C4-2B (cell line): ENCODE data around the gene BRIX1.
"Not testable (repeated sequence)": the region's sequence is repeated elsewhere in the genome, so short reads cannot be mapped to it uniquely, and the experiment has no call there.

Experiments
- H3K27ac ChIP-seq: fragments of 450-650 bp; 2 replicates; pipeline ENCODE4 v1.5.1; 2017
- ZFX ChIP-seq: fragments of 450-650 bp; IDR thresholded peaks from 2 replicates; pipeline ENCODE4 v1.6.1; 2017
- TF ChIP-seq, protein P1 (sequence below): fragments of 450-650 bp; conservative IDR thresholded peaks from 2 replicates; pipeline ENCODE4 v1.5.1; 2017; ENCODE audit warnings: mild to moderate bottlenecking

BRIX1 gene

DNA sequence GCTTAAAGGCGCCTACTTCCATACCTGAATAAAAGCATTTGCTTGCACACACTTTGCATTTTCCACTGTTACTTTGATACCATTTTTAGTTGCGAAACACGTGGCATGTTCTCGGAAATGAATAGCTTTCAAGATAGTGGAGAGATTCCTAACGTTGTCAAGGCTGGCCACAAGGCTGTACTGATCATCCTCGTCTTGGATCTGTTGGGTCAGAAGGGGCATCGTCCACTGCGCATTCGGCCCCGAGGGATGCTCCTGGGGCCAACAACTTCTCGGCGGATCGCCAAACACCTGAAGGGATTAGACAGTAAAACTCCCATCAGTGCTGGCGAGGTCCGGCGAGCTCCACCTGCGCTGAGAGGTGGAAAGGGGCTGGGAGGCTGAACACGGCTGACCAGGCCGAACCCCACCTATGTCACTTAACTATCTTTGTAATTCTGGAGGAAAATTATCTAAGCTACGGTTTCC, 806 bp upstream of the BRIX1 start:
- TF ChIP-seq ZFX: no peak; the same call in 1 of the 2 replicates
- TF ChIP-seq, protein P1, sequence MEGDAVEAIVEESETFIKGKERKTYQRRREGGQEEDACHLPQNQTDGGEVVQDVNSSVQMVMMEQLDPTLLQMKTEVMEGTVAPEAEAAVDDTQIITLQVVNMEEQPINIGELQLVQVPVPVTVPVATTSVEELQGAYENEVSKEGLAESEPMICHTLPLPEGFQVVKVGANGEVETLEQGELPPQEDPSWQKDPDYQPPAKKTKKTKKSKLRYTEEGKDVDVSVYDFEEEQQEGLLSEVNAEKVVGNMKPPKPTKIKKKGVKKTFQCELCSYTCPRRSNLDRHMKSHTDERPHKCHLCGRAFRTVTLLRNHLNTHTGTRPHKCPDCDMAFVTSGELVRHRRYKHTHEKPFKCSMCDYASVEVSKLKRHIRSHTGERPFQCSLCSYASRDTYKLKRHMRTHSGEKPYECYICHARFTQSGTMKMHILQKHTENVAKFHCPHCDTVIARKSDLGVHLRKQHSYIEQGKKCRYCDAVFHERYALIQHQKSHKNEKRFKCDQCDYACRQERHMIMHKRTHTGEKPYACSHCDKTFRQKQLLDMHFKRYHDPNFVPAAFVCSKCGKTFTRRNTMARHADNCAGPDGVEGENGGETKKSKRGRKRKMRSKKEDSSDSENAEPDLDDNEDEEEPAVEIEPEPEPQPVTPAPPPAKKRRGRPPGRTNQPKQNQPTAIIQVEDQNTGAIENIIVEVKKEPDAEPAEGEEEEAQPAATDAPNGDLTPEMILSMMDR: no peak
- peak overlapping the region; percentile 87 for H3K27ac ChIP-seq

DNA sequence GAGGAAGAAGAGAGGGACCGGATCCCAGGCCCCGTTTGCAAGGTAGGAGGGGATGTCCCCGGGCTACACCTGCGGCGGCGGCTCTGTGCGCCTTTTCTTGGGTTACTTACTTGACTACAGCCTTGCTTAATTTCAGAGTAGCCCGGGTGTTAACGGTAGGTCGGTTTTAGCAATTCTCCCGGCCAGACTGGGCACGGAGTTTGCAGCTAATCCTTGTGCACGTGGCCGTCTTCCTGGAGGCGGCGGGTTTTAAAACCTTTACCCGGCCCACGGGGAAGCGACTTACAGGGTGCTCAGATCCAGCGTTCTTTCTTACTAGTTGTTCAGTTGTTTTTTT, 313 bp downstream of the BRIX1 start:
- TF ChIP-seq, protein P1: no peak
- TF ChIP-seq ZFX: no peak
- peak overlapping the region; percentile 87 for H3K27ac ChIP-seq

DNA sequence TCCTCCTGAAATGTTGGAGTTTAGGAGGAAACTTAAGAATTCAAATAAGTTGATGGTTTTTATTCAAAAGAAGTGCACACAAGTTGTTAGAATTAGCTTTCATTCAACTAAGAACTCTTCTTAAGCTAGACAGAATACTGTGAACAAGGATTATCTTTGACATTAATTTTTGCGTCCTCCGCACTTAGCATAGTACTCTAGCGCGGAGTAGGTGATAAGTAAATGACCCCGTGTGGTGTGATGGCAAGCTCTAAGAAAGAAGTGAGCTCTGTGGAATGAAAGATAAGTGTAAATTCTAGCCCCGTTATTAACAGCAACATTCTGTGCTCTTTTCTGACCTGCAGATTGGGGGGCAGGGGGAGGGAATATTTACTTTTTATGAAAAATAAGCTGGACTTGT, 1.0 kb downstream of the BRIX1 start:
- no peak overlapping the region; the same call in 1 of the 2 replicates for H3K27ac ChIP-seq
- no peak for TF ChIP-seq ZFX
- TF ChIP-seq, protein P1: no peak

DNA sequence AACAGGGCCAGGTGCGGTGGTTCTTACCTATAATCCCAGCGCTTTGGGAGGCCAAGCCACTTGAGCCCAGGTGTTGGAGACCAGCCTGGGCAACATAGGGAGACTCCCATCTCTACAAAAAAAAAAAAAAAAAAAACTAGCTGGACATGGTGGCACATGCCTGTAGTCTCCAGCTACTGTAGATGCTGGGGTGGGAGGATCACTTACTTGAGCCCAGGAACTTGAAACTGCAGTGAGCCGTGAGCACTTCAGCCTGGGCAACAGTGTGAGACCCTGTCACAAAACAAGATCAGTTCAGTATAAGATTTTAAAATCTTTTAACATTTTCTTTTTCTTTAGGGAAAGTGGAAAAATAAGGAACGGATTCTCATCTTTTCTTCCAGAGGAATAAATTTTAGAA, 2.5 kb downstream of the BRIX1 start:
- no peak overlapping the region for H3K27ac ChIP-seq
- no peak for TF ChIP-seq ZFX
- TF ChIP-seq, protein P1: no peak

DNA sequence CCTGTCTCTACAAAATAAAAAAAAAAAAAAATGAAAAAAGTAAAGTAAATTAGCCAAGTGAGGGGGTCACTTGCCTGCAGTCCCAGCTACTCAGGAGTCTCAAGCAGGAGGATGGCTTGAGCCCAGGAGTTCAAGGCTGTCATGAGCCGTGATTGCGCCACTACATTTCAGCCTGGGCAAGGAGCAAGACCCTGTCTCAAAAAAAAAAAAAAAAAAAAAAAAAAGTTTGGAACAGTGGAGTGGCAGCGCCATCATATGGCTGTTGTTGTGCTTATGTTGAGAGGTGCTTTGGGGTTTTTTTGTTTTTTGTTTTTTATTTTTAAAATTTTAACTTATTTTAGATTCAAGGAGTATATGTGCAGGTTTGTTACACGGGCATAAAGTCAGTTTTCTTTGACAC, 3.6 kb downstream of the BRIX1 start:
- TF ChIP-seq, protein P1: peak; percentile 18; the same call in 1 of the 2 replicates
- TF ChIP-seq ZFX: no peak
- H3K27ac ChIP-seq: no peak overlapping the region

DNA sequence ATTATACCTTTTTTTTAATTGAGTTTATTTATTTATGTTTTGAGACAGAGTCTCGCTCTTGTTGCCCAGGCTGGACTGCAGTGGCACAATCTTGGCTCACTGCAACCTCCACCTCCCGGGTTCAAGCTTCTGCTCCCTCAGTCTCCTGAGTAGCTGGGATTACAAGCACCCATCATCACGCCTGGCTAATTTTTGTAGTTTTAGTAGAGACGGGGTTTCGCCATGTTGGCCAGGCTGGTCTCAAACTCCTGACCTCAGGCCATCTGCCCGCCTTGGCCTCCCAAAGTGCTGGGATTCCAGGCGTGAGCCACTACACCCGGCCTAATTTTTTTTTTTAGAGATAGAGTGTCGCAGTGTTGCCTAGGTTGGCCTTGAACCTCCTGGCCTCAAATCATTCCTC, 7.7 kb downstream of the BRIX1 start:
- H3K27ac ChIP-seq: not testable (repeated sequence)

DNA sequence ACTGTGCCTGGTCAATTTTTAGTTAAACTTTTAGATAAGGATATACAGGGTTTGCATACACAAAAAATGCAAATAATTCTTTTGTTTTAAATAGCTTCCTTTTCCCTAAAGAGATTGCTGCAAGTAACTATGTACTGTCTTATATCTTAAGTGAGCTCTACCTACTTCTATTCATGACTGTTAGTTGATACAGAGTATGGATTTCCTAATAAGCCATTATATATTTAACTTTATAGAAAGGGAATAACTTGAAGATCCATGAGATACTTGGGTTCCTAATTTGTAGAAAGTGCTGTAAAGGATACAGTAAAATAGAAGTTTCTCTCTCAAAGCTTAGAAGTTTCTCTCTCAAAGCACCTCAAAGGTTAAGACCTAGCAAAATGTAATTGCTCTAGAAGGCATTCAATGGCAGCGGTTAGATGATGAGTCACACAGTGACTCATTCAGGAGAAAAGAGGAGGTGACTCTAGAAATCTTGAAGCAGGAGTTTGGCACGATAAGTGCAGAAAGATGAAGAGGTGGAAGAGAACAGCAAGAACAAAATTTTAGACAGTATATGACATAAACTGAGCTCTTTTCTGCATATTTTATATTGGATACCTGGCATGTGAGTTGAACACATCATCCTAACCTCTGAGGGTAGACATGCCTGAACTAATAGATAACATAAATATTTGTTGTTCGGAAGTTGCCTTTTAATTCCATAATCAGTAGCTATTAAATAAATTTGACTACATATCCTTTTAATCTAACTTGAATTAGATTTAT, 8.4 kb downstream of the BRIX1 start:
- H3K27ac ChIP-seq: no peak overlapping the region
- no peak for TF ChIP-seq ZFX
- TF ChIP-seq, protein P1: no peak

DNA sequence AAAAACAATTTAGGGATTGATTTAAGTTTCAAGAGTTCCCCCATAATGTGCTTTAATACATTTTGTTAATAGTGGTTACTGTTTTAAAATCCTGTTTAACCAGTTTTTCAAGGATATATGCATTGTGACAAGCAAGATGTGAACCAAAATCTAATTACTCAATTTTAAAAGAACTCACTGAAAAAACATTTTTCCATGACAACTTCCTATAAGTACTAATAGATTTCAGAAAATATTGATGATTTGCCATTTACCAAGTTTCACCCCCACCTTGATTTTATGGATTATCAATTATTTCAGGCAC, 8.9 kb downstream of the BRIX1 start:
- TF ChIP-seq, protein P1: no peak
- H3K27ac ChIP-seq: no peak overlapping the region
